Measurements from ENCODE around the gene KLHL14.
"Not testable (repeated sequence)": the region's sequence is repeated elsewhere in the genome, so short reads cannot be mapped to it uniquely, and the experiment has no call there.

The KLHL14 gene, protein sequence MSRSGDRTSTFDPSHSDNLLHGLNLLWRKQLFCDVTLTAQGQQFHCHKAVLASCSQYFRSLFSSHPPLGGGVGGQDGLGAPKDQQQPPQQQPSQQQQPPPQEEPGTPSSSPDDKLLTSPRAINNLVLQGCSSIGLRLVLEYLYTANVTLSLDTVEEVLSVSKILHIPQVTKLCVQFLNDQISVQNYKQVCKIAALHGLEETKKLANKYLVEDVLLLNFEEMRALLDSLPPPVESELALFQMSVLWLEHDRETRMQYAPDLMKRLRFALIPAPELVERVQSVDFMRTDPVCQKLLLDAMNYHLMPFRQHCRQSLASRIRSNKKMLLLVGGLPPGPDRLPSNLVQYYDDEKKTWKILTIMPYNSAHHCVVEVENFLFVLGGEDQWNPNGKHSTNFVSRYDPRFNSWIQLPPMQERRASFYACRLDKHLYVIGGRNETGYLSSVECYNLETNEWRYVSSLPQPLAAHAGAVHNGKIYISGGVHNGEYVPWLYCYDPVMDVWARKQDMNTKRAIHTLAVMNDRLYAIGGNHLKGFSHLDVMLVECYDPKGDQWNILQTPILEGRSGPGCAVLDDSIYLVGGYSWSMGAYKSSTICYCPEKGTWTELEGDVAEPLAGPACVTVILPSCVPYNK

DNA sequence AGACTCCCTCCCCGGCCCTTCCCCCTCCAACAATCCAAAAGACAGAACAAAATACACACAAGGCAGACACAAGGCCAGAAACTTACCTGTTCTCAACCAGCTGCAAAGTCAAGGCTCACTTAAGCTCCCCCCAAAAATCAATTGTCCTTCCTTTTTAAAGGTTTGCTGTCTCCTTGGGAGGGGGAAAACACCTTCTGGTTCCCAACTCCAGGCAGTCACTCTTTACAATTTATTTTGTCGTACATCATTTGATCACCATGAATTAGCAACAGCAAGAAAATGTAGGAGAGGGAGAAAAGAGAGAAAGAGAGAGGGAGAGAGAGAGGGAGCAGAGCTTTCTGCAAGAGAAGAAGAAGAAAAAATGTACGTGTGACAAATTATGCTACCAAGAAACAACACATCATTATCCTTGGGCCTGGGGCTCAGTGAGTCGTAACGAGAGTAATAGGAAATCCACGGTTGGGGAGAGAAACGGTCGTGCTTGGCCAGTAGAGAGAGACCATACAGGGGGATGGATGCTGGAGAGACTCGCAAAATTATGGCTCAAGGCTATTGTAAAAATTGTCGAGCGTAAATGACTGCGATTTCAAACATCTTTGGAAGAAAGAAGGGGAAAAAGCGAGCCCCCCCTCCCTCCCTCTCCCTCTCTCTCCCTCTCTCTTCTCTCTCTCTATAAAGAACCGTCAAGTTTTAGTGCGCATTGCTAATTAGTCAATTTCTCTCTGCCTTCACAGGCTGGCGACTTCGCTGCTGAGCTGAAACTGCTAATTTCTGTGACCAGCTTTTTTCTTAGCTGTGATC, at the start of gene KLHL14:
Gene KLHL14 (minus strand): TSS at position 443 of the 801 bp plus-strand sequence. CDS start 2,432 bp downstream, outside the sequence.
- DNase-seq (ENCODE audit: low read depth in 2 of 2), result no peak

DNA sequence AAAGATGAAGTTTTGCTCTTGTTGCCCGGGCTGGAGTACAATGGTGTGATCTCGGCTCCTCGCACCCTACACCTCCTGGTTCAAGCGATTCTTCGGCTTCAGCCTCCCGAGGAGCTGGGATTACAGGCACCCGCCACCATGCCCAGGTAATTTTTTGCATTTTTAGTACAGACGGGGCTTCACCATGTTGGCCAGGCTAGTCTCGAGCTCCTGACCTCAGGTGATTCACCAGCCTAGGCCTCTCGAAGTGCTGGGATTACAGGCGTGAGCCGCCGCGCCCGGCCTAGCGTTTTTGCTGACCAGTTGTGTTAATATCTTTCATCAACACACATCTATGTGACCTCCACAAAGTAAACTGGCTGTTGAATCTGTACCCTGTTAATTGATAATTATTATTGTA, 49.4 kb upstream of the KLHL14 start:
- DNase-seq (ENCODE audit: low read depth in 2 of 2), result no peak

DNA sequence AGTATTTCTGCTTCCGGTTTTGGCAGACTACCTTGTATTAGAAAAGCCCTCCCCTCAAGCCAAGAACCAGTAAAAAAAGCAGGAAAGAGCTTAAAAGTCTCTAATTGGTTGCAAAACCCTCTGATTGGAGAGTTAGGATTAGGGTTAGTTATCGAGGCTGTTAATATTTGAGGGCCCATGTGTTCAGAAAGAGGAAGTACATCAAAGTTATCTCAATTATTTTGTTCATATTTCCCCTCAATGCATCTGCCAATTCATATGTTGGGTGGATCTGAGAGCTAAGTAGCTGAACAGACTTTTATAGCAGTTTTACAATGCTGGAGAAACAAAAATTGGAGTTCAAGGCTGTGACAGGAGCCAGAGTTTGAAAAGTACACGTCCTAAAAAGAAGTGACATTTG, 43.1 kb upstream of the KLHL14 start:
- no peak for DNase-seq (ENCODE audit: low read depth in 2 of 2)

DNA sequence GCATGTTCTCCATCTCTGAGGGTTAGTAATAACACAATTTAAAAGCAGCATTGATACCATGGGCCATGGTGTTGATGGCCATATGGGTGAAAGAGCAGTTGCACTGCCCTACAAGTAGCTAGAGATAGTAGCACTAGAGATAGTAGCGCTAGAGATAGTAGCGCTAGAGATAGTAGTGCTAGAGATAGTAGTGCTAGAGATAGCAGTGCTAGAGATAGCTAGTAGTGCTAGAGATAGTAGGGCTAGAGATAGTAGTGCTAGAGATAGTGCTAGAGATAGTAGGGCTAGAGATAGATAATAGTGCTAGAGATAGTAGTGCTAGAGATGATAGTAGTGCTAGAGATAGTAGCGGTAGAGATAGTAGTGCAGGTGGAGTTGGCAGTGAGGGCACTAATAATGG, 39.5 kb upstream of the KLHL14 start:
- DNase-seq (ENCODE audit: low read depth in 2 of 2), result no peak

DNA sequence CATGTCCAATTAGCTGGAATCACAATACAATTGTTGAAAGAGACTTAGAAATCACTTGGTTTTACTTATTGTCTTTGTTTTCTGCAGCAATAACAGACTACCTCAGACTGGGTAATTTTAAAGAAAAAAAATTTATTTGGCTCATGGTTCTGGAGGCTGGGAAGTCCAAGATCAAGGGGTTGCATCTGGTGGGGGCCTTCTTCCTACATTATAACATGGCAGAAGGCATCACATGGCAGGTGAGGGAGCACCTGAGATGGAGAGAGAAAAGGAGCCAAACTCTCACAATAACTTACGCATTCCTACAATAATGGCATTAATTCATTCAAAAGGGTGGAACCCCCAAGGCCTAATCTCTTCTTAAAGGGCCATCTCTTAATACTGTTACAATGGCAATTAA, 37.5 kb upstream of the KLHL14 start:
- DNase-seq (ENCODE audit: low read depth in 2 of 2), result no peak

DNA sequence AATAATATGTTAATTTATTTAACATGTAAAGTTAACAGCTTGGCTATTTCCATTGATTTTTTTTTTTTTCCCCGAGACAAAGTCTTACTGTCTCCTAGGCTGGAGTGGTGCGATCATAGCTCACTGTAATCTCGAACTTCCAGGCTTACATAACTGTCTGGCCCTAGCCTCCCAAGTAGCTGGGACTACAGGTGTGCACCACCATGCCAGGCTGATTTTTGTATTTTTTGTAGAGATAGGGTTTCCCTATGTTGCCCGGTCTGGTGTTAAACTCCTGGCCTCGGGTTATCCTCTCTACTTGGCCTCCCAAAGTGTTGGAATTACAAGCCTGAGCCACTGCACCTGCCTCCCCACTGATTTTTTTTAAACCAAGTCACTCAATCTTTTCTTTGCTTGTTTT, 32.5 kb upstream of the KLHL14 start:
- no peak for DNase-seq (ENCODE audit: low read depth in 2 of 2)

DNA sequence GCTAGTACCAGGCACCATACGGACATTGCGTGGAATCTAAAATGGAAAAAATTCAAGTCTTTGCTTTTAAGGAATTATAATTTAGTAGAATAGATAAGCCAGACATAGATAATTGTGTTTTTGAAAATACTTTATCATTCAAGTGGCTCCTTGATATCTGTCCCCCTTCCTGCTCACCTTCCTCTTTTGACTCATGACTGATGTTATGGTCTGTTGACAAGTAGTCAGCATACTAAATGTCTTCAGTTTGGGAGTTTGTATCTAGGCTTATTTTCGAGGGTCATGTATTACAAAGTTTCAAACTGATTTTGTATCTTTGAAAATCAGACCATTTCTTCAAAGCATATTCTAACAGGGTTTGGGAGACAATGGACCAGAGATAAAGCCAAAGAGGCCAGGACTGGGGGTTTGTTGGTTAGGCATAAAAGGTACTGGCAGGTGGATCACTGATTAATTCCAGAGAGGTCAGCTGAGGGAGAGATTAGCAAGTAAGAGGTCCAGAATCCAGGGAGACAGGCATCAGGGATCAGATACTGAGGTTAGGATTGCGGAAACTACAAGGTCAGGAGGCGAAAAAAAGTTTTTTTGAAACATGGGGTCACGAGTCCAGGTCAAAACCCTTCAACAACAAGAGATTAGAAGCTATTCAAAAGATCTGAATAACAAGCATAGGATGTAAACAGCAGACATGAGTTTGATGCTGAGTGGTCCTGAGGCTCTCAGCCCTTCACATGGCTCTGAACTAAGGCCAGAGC, 31.5 kb upstream of the KLHL14 start:
- no peak for DNase-seq (ENCODE audit: low read depth in 2 of 2)

DNA sequence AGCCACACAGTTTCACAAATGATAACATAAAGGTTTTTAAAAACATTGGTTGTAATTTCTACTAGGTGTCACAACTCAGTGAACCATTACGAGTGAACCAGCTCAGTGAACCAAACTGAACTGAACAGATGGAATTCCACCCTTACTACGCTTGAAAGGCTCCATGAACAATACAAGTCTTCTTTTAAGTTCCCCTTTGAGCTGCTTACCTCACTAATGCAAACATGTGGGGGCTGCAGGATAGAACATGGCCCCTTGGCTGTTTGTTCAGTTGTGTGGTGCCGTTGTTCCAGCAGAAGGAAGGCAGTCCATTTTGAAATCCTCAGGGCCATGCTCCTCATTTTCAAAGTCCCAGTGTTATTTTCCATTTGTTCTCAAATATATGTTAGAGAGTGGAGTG, 30.7 kb upstream of the KLHL14 start:
- no peak for DNase-seq (ENCODE audit: low read depth in 2 of 2)

DNA sequence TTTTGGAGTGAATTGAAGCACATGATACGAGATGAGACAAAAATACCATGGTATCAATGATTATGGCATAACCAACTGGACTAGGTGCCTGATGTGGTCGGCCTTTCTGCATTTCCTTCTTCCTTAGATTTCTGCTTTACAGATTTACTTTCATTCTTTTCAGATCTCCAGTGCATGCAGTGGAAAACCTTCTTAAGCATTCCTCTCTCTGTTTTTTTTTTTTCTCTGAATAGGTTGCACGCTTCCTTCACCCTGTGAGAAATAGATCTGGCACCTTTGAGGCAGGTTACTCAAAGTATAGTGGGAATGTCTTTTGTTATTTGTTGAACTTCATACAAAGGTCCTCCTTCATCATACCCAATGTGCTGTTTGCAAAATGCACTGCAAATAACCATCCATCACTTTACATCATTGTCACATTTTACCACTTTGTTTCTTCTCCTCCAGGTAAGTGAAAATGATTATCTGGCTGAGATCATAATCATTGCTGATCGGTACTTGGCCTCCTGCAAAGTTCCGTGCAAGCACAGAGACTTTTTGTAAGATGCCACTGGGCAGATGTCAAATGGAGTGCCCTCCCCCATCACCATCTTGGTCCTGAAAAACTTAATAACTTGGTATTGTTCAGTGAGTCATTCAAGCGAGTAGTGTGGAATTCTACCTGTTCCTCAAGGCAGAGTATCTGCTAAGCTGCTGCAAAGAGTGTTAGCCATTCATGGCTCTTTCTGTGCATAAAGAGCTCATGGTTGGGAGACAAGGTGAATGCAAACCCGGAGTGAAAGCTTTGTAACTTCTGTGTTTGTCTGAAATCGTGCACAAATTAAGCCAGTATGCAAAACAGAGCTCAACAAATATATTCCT, 30.0 kb upstream of the KLHL14 start:
- DNase-seq (ENCODE audit: low read depth in 2 of 2), result no peak

DNA sequence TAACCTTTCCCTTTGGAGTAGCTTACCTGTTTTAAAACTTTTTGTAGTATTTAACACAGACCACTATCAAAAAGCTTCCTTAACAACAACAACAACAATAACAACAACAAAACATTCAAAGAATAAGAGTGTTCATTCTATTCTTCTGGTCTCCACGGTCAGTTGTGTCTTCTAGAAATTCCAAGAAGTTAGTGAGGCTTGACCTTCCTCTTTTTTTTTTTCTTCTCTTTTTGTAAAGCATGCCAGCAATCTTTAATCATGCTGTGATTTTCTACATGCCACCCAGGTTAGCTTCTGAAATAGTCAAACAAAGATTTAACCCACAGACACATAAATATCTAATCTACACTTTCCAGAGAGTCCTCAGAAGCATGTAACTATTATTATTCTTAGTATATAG, 28.4 kb upstream of the KLHL14 start:
- no peak for DNase-seq (ENCODE audit: low read depth in 2 of 2)

DNA sequence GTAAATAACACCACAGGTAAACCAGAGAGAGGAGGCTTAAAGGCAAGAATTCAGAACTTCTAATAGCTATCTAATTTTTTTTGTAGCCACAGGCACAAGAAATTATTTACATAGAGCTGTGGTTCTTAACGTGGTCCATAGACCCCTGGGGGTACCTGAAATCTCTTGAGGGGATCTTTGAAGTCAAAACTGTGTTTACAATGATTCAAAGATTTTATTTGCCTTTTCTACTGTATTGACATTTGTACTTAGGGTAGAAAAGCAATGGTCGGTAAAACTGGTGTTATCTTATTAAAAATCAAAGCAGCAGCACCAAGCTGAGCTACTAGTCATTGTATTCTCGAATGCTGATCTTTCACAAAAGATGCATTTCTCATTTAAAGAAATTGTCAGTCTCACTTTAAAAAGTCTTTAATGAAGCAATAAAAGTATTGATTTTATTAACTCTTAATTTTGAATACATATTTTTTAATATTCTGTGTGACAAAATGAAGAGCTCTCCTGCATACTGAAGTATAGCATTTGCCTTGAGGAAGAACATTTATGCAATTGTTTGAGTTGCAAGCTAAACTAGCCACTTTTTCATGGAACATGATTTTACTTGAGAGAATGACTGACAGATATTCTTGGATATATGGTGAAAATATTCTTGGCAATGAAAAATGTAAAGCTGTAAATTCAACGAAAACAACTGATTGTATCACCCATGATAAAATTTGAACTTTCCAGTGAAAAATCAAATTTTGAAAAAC, 25.6 kb upstream of the KLHL14 start:
- DNase-seq (ENCODE audit: low read depth in 2 of 2), result no peak

DNA sequence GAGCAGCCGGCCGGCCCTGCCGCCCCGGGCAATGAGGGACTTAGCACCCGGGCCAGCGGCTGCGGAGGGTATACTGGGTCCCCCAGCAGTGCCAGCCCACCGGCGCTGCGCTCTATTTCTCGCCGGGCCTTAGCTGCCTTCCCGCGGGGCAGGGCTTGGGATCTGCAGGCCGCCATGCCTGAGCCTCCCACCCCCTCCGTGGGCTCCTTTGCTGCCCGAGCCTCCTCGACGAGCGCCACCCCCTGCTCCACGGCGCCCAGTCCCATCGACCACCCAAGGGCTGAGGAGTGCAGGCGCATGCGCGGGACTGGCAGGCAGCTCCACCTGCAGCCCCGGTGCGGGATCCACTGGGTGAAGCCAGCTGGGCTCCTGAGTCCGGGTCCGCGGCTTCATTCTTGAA, 21.8 kb upstream of the KLHL14 start:
- not testable (repeated sequence) for DNase-seq (ENCODE audit: low read depth in 2 of 2)

DNA sequence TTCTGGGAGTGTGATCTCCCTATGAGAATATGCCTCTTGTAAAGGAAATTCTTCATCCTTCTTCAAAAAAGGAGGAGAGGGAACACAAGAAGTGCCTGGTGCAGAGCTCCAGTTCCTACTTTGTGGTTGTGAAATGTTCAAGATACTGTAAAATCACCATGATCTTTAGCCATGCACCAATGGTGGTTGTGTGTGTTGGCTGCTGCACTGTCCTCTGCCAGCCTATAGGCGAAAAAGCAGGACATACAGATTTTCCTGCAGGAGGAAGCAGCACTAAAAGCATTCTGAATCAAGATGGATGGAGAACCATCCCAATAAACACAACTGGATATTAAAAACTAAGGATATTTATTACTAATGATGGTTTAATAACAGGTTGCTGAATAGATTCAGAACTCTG, 6.2 kb upstream of the KLHL14 start:
- no peak for DNase-seq (ENCODE audit: low read depth in 2 of 2)

DNA sequence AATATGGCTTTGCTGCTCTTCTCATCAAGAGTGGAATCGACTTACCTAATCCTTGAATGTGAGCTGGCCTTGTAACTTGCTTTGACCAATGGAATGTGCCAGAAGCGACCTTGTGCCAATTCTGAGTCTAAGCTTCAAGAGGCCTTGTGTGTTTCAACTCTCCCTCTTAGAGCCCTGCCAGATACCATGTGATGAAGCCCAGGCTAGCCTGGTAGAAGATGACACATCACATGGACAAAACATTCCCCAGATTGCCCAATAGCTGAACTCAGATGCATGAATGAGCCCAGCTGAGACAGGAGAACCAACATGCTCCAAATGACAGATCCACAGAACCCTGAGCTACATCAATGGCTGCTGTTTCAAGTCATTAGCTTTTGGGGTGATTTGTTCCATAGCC, 4.2 kb upstream of the KLHL14 start:
- no peak for DNase-seq (ENCODE audit: low read depth in 2 of 2)

DNA sequence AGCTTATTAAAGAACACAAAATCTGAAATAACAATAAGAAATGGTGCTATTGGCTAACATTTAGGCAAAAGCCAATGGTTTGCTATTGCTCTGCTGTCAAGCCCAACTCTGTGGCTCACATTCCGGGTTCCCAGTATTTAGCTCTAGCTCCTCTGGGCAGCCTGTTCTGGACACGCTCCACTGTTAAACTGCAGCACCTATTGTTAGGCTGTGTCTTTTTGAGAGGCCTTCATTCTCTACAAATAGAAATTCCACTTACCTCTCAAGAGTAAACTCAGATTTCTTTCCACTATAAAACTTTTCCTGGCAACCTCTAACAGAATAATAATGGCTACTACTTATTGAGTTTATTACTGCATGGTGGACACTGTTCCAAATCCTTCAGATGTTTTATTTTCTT, 3.7 kb upstream of the KLHL14 start:
- DNase-seq (ENCODE audit: low read depth in 2 of 2), result no peak

DNA sequence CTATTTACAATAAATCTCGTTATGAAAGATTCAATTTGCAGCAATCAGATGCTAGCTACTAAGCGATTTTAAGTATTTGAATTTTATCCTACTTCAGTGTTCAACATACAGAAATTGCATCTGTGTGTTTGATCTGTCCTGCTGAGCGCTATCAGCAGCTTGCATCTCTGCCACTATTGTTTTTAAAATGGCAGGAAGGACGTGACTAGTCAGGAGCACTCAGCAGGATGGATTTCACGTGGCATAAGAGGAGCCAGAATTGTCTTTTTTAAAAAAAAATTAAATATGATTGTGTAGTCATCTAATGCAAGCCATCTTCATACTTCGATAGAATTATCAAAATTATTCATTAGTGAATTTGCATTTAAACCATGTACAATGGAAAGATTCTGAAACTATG, 2.8 kb upstream of the KLHL14 start:
- no peak for DNase-seq (ENCODE audit: low read depth in 2 of 2)

DNA sequence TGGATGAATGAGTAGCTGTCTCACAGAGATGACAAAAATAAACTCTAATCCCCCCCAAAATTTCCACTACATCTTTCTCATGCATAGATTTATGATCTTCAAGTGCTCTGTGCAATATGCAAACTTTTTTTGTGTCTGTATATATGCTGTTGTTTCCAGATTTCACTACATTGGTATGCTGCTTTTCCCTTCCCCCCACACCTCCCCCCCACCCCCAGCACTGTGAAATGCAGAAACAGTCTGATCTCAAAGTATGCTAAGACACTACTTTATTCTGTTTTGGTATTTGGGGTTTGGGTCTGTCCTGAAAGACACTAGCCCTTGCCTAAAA, 524 bp upstream of the KLHL14 start:
- no peak for DNase-seq (ENCODE audit: low read depth in 2 of 2)

DNA sequence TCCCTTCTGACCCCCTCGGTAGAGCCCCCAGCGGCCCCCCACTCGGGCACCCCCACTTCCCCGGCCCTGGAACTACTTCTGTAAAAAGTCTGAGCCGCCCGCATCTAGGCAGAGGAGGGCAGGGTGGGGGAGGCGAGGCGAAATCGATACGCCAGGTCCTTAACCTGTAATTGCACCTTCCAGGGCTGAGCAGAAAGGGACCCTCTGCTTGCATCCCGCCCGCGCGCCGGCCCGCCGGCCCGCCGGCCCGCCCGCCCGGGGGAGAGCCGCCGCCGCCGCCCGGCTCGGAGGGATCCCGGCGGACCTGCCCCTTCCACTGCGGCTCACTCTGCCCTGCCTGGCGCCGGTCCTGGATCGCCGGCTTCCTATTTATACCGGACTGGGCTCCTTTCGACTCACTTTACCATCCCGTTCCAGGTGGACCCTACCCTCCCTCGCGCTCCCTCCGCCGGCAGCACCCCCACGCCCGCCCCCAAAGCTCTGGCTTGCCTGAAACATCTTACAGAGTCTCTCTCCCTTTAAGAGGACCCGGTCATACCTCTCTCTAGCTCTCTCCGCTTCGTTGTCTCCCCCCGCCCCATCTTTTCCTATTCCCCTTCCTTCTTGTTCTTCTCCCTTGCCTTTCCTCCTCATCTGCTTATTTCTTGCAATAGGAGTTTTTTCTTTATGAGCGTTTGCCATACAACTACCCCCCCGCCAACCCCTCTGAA, 797 bp downstream of the KLHL14 start:
- no peak for DNase-seq (ENCODE audit: low read depth in 2 of 2)

DNA sequence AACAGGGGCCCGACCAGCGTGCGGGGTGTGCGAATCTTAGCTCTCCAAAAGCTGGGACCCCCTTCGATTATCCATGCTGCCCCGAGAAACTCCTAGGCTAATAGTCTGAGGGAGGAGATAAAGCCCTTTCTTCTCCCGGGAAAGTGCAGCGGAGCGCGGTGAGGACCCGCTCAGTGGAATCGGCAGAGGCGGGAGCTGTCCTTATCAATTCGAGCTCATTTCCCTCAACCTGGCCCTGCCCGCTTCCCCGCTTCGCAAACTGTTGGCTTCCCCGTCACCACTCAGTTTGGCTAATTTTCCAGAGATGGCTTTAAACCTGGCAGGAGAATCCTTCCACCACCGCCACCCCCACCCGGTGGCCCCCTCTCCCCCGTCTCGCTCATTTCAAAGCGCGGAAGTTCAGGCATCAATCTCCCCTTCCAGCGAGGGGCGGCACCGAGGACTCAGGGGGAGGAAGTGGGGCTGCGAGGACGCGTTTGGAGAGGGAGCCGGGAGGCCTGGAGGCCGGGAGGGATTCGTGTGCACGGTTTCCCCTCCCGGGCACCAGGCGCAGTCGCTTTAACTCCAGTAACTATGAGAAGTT, 1.6 kb downstream of the KLHL14 start:
- DNase-seq (ENCODE audit: low read depth in 2 of 2), result no peak
